ENCODE measurements around the gene TNFRSF13B.

The TNFRSF13B gene

DNA sequence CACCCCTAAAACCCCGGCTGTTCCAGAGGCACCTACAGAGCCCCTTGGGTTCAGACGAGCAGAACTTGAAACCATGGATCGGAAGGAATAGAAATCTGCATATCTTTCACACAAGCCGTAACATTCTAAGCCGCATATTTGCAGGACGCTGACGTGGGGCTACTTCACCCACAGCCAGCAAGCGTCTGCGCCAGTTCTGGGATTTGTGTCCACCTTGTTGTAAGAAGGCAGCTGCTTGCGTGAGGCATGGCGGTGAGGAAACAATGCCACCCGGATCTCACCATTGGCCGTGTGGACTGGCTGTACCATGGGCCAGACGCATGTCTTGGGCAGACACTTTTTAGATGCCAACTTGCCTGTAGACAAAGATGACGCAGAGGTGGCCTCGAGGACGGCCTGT, 34.5 kb downstream of the TNFRSF13B start:
- DNase-seq (ENCODE audit: low read depth) = no peak

DNA sequence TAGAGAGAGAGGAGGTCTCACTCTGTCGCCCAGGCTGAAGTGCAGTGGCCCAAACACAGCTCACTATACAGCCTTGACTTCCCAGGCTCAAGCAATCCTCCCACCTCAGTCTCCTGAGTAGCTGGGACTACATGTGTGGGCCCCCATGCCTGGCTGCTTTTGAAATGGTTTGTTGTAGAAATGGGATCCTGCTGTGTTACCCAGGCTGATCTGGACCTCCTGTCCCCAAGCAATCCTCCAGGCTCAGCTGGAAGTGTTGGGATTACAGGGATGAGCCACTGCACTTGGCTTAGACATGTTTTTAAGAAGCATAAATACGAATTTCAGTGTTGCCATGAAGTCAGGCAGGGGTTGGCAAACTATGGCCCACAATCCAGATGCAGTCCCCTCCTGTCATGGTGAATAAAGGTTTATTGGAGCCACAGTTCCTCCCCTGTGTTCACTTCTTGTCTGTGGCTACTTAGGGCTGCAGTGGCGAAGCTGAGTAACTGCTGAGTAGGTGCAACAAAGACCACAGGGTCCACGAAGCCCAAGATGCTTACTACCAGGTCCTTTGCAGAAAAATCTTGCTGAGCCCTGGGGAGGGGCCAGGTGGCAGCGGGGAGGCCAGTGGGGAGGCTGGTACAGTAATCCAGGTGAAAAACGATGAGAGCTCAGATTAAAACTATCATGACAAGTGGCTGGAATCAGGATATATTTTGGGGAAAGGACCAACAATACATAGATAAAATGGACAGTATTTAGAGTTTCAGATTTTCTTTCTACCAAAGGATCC, 35.2 kb downstream of the TNFRSF13B start:
- no peak for DNase-seq (ENCODE audit: low read depth)

- DNase-seq (ENCODE audit: low read depth) = no peak
These were observed 36.1 kb downstream of the TNFRSF13B start for GRCh38 chr17:16935786-16936185.

DNA sequence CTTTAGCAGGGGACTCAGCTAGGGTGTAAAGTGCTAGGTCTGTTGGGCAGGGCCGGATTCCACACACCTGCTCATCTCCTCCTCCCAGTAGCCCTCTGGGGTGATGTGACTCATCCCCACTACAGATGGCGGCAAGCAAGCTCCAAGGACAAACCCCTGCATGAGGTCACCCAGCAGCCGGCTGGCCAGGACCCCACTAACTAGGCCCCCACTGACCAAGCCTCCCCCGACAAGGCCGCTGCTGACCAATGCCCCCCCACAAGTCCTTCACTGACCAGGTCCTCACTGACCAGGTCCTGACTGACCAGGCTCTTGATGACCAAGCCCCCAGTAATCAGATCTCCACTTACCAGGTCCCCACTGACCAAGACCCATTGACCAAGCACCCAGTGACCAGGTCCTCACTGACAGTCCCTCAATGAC, 36.7 kb downstream of the TNFRSF13B start:
- no peak for DNase-seq (ENCODE audit: low read depth)

GRCh38 chr17:16934836-16935235, 37.1 kb downstream of the TNFRSF13B start:
- DNase-seq (ENCODE audit: low read depth) = no peak

DNA sequence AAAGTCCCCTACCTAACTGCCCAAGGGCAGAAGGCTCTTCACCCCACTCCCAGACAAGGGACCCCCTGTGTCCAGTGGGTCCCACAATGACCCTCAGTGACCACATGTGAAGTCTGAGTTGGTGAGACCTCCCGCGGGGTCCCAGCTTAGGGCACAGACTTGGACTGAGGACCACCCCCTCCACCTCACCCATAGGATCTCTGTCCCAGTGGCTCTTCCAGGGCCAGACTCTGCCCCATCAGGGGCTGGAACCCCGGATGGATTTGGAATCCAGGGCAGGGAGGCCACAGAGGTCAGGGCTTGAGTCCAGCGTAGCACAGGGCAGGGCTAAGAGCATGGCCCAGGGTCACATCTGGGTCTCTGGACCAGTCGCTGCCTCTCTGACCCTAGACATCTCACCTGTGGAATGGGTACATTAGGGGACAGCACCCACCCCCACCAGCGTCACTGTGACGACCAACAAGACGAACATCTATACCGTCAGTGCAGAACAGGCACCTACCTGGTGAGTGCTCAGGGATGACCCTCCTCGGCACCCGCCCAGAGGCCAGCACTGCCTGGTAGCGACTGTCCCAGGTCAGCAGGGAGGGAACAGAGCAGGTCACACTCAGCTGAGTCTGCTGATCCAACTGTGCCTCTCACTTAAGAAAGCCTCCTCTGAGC, 37.7 kb downstream of the TNFRSF13B start:
- DNase-seq (ENCODE audit: low read depth) = no peak

DNA sequence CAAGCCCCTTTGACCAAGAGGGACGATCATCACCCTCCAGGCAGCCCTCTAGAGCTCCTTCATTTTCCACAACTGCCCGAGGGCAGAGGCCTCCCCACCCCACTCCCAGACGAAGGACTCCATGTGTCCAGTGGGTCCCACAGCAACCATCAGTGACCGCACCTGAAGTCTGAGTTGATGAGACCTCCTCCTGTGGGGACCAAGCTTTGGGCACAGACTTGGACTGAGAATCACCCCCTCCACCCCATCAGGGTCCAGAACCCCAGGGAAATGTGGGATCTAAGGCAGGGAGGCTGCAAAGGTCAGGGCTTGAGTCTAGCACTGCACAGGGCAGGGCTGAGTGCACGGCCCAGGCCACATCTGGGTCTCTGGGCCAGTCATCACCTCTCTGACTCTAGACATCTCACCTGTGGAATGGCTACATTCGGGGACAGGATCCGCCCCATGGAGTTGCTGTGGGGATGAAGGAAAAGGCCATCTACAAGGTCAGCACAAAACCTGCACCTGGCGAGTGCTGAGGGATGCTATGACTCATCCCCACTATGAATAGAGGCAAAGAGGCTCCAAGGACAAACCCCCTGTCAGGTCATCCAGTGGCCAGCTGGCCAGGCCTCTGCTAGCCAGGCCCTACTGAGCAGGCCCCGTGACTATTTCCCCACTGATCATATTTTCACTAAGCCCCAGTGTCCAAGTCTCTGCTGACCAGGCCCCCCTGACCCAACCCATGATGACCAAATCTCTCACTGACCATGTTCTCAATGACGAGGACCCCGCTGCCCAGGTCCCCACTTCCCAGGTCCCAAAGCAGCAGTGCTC, 38.4 kb downstream of the TNFRSF13B start:
- no peak for DNase-seq (ENCODE audit: low read depth)

DNA sequence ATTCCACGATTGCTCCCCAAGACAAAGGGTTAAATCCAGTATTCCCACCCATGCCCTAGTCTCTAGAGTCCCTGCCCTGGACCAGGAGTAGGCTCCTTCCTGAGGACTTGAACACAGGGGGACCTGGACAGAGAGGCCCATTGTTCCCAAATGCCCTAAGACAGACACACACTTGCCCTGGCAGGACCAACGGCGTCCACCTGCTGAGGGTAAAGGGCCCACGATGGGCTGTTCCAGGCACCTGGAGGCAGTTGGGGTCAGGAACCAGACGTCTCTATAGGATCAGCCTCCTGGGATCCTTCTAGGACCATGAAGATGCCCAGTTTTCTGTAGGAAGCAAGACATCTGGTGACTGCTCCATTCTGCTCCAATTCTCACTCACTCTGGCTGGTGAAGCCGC, 39.3 kb downstream of the TNFRSF13B start:
- DNase-seq (ENCODE audit: low read depth) = no peak

DNA sequence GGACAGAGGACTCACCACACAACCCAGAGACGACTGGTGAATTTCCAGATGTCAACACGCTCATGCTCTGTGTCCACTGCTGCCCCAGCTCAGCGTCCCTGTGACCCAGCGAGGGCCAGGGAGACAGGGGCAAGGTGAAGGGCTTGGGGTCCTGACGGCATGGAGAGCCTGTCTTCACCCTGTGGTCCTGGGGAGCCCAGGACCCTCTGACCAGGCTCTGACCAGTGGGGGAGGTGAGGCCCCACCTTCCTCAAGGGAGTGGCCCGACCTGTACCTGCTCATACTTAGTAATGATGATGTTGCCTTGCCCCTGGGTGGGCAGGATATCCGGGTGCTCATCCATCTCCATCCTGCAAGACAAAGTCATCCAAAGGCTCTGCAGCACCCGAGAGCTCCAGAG, 39.8 kb downstream of the TNFRSF13B start:
- no peak for DNase-seq (ENCODE audit: low read depth)

DNA sequence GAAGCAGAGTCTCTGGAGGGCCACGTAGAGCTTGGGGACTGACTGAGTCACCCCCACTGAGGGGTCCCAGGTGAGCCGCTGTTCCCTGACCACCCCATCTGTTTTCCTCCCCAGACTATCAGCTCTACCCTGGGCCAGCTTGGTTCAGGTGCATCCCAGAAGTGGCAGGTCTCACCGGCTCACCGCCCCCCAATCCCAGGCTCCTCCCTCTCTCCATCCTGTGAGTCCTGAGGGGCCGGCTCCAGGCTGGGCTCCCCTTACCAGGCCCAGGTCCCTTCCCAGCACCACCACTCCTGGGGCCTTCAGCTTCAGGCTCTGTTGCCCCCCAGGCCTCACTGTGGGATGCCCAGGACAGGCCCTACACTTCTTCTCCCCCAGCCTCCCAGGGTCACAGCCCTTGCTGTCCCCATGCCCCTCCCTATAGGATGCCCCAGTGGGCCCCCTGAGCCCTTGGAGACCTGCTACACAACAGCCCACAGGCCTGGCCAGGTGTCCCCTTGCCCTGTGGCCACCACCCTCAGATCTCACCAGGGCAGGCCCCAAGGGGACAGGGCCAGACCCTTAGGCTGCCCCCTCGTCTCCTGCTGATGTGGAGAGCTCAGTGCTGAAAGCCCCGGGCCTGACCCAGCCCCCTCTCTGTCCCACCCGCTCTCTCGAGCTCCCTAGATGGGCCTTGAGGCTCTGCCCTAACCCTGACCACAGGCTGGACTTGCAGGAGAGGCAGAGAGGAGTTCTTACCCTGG, 40.4 kb downstream of the TNFRSF13B start:
- no peak for DNase-seq (ENCODE audit: low read depth)

DNA sequence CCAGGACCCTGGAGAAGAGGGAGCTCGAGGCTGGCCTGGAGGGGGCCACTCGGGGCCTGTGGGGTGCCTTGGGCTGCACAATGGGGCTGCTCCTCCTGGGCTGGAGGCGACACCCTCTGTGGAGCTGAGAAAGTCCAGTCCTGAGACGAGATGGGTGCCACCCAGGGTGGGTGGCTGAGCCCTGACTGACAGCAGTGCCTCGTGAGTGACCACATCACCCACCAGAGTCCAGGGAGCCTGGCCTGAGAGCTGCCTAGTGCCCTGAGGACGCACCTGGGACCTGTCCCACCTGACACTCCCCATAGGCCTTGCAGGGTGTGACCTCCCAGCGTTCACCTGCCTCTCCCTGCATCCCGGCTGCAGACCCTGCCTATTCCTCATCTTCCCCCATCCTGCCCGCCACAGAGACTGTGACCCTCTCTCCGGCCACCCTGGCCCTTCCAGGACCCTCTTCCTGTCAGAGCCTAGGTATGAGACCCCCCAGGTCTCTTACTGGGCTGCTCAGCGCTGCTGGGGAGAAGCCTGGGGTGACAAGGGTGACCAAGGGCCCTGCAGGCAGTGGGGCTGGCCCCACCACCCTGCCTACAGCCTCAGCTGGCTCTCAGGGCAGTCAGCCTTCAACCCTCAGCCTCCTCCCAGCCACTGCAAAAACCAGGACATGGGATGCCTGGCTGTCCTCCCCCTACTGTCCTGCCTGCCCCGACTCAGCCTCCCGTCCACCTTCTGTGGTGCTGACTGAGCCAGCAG, 41.2 kb downstream of the TNFRSF13B start:
- no peak for DNase-seq (ENCODE audit: low read depth)

- DNase-seq (ENCODE audit: low read depth) = no peak
These were observed 42.0 kb downstream of the TNFRSF13B start for GRCh38 chr17:16929757-16930520.

DNA sequence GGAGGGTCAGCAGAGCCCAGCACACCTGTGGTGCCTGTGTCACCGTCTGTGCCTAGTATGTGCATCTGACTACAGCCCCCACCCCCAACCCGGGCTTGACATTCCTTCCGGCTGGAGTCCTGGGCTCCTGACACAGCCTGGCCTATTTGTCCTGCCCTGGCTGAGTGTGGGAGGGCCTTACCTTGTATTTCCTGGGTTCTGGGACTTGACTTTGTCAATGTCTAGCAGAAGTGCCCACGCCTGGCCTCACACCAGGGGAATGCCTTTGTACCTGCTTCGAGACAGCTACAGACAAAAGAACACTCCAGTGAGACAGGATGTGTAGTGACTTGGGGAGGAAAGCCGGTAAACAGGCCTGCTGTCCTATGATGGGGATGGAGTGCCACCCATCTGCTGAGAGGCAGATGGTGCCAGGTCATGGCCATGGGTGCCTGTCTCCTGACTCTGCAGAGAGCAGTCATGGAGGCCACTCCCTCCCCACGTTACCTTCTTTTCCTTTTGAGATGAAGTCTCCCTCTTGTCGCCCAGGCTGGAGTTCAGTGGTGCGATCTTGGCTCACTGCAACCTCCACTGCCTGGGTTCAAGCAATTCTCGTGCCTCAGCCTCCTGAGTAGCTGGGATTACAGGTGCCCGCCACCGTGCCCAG, 42.8 kb downstream of the TNFRSF13B start:
- DNase-seq (ENCODE audit: low read depth) = no peak

- no peak for DNase-seq (ENCODE audit: low read depth)
These were observed 43.4 kb downstream of the TNFRSF13B start for GRCh38 chr17:16928406-16929034.

- DNase-seq (ENCODE audit: low read depth) = no peak
These were observed 44.1 kb downstream of the TNFRSF13B start for GRCh38 chr17:16927641-16928321.

GRCh38 chr17:16926571-16927451, 45.1 kb downstream of the TNFRSF13B start:
- DNase-seq (ENCODE audit: low read depth) = no peak

DNA sequence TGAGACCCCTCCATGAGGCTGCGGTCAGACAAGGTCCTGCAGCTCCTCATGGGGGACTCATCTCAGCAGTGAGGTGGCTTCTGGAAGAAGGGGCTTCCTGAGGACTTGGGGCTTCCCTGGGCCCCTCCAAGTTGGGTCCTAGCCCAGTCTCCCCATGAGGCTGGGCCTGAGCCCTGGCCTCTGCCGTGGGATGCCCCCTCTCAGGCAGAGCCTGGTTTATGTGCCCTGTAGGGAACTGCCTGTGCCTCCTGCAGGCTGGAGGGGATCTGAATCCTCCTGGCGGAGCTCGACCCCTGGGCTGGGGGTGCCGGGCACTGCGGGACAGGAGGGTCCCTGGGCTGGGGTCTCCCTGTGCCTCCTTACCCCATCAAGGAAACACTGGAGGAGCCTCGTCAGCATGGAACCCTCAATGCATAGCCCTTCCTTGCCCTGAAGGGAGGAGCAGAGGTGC, 45.8 kb downstream of the TNFRSF13B start:
- no peak for DNase-seq (ENCODE audit: low read depth)

Data from fibroblast of gingiva (primary cell).